ENCODE measurements around the gene RPS19. TPM values are rescaled to one million over a fixed set of nuclear protein-coding genes. Genes with fewer than 3 reads are reported as not detected.

Gene RPS19
- total RNA-seq, 1 donor from 2014 or later = 559 TPM

Small RNA genes lying within 50 kb of the gene (microRNA-seq; reads per million reads assigned to microRNA genes)
- not detected for gene MIR6797 (ENCODE audit: borderline number of aligned reads)

Other genes with a start within 250 kb of the RPS19 start
- 0.52 TPM for gene CEACAM4, start 233.2 kb upstream of the RPS19 start, total RNA-seq
- gene CEACAM7, start 172.0 kb upstream of the RPS19 start, total RNA-seq = not detected
- gene CEACAM5, start 151.6 kb upstream of the RPS19 start, total RNA-seq = not detected
- gene CEACAM6, start 104.7 kb upstream of the RPS19 start, total RNA-seq = not detected
- gene CEACAM3, start 63.7 kb upstream of the RPS19 start, total RNA-seq = 0.32 TPM
- gene LYPD4, start 15.6 kb upstream of the RPS19 start, total RNA-seq = not detected
- not detected for gene DMRTC2, start 15.2 kb upstream of the RPS19 start, total RNA-seq
- not detected for gene CD79A, start 17.0 kb downstream of the RPS19 start, total RNA-seq
- gene ARHGEF1, start 22.9 kb downstream of the RPS19 start, total RNA-seq = 26.9 TPM
- not detected for gene ERFL, start 68.2 kb downstream of the RPS19 start, total RNA-seq
- gene RABAC1, start 99.1 kb downstream of the RPS19 start, total RNA-seq = 61.0 TPM
- 416 TPM for gene ATP1A3, start 134.0 kb downstream of the RPS19 start, total RNA-seq
- gene GRIK5, start 210.0 kb downstream of the RPS19 start, total RNA-seq = 5.4 TPM
- gene ZNF574, start 215.9 kb downstream of the RPS19 start, total RNA-seq = 10.2 TPM

All from left ventricle myocardium superior (tissue), 1 donor.